Measurements from ENCODE around the gene TIMM8A.

DNA sequence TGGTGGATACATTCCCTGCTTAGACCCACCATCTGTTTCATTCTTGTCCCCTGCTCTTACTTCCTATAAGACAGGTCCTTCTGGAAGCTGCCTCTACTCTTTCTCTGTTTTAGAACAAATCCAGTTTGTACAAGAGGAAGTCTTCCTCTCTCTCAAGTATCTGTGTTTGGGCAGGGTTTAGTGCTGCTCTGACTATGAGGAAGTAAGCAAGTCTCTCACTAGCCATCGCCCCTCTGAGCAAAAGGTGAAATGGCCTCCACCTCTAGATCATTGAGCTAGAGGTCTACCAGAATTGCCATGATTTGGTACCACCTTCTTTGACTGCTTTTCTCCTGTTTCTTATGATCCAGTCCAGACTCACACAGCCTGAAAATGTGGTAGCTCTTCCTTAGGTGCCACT, 29.0 kb upstream of the TIMM8A start:
- TF ChIP-seq CTCF (IDR thresholded peaks at IDR 0.05) (no peak), EP300 (IDR thresholded peaks at IDR 0.05) (no peak), POLR2A (IDR thresholded peaks at IDR 0.05) (no peak), POLR2AphosphoS5 (IDR thresholded peaks at IDR 0.05) (no peak)

Measured in upper lobe of left lung (tissue), 4 donors.